Lower leg skin (tissue), 3 donors: ENCODE results near the gene SYTL2.

Experiments used
- CTCF ChIP-seq, 3 donors: fragments of 450-650 bp; IDR thresholded peaks; one replicate each; pipeline ENCODE4 v1.5.1; 2016; ENCODE audit warnings: antibody characterized with exemption in 3 of 3, mild to moderate bottlenecking in 3 of 3, moderate library complexity in 2 of 3
- POLR2A ChIP-seq, 2 donors: fragments of 450-650 bp; IDR thresholded peaks; one replicate each; pipeline ENCODE4 v1.6.1; 2016 to 2017; ENCODE audit warnings: antibody characterized with exemption in 2 of 2, mild to moderate bottlenecking in 1 of 2, moderate library complexity in 1 of 2

DNA sequence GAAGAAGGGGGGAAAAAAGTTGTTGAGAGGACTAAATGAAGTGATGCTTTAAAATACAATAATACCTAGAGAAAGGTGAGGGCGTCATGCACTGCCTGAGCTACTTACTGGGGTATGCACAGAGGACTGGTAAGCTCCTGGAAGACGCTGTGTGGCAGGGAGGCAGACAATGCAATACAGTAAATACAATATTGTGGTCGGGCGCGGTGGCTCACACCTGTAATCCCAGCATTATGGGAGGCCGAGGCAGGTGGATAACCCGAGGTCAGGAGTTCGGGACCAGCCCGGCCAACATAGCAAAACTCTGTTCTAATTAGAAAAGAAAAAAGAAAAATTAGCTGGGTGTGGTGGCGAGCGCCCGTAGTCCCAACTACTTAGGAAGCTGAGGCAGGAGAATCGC, 683 bp upstream of the SYTL2 start:
- no peak for TF ChIP-seq CTCF (IDR thresholded peaks at IDR 0.05)
- TF ChIP-seq POLR2A (IDR thresholded peaks at IDR 0.05): no peak
